GM12878 (cell line): Measurements from ENCODE around the gene P3H2. TPM values are rescaled to one million over a fixed set of nuclear protein-coding genes. Genes with fewer than 3 reads are reported as not detected.
A peak's percentile ranks its signal among the peaks of the same experiment; 100 is the strongest.

Experiments
- ATF3 ChIP-seq: IDR thresholded peaks from 2 replicates; pipeline ENCODE4 v1.6.1; 2011; ENCODE audit warnings: low read depth, mild to moderate bottlenecking, low read length, moderate library complexity, borderline replicate concordance; ENCODE audit errors: extremely low read depth
- BCL11A ChIP-seq: IDR thresholded peaks from 2 replicates; pipeline ENCODE4 v1.6.1; 2011; ENCODE audit warnings: low read depth, low read length
- BCL3 ChIP-seq: IDR thresholded peaks from 2 replicates; pipeline ENCODE4 v1.6.1; 2011; ENCODE audit warnings: borderline replicate concordance, low read depth, mild to moderate bottlenecking, moderate library complexity, low read length; ENCODE audit not compliant: insufficient read depth, poor library complexity, severe bottlenecking
- CBFB ChIP-seq: IDR thresholded peaks from 2 replicates; pipeline ENCODE4 v1.6.1; 2016; ENCODE audit warnings: antibody characterized with exemption, low read depth
- CEBPB ChIP-seq, 2 experiments: fragments of 150-350 bp in 1 of 2; IDR thresholded peaks; 2 replicates each; pipeline ENCODE4 v1.6.1; 2012 to 2014; ENCODE audit warnings: low read depth in 2 of 2, low read length in 2 of 2, borderline replicate concordance in 1 of 2, inconsistent platforms in 1 of 2
- CREB1 ChIP-seq: IDR thresholded peaks from 2 replicates; pipeline ENCODE4 v1.6.1; 2012; ENCODE audit warnings: low read depth, mild to moderate bottlenecking, inconsistent platforms
- CUX1 ChIP-seq: IDR thresholded peaks from 2 replicates; pipeline ENCODE4 v1.6.1; 2012; ENCODE audit warnings: improper control_type of control experiment, low read depth, low read length; ENCODE audit not compliant: insufficient replicate concordance
- EED ChIP-seq: sonication (generic); IDR thresholded peaks from 2 replicates; pipeline ENCODE4 v1.6.1; 2016; ENCODE audit warnings: antibody characterized with exemption, low read depth
- GABPA ChIP-seq: IDR thresholded peaks from 2 replicates; pipeline ENCODE4 v1.6.1; 2014; ENCODE audit warnings: antibody characterized with exemption, low read depth, mild to moderate bottlenecking, inconsistent platforms
- KAT2A ChIP-seq: conservative IDR thresholded peaks from 2 replicates; pipeline ENCODE4 v1.6.1; 2011; ENCODE audit warnings: low read depth, low read length; ENCODE audit not compliant: control insufficient read depth
- MEF2A ChIP-seq: IDR thresholded peaks from 2 replicates; pipeline ENCODE4 v1.6.1; 2011; ENCODE audit warnings: low read depth, mild to moderate bottlenecking, low read length, moderate library complexity; ENCODE audit not compliant: insufficient read depth
- MTA3 ChIP-seq: IDR thresholded peaks from 2 replicates; pipeline ENCODE4 v1.6.1; 2012; ENCODE audit warnings: low read length, inconsistent platforms, borderline replicate concordance
- MYB ChIP-seq: fragments of 150-350 bp; IDR thresholded peaks from 2 replicates; pipeline ENCODE4 v1.6.1; 2014; ENCODE audit warnings: mild to moderate bottlenecking, low read depth, low read length, borderline replicate concordance
- PAX5 ChIP-seq: IDR thresholded peaks from 2 replicates; pipeline ENCODE4 v1.6.1; 2011; ENCODE audit warnings: low read depth, low read length, borderline replicate concordance
- POLR2A ChIP-seq: IDR thresholded peaks from 2 replicates; pipeline ENCODE4 v1.6.1; 2011; ENCODE audit warnings: low read depth, mild to moderate bottlenecking, low read length
- POU2F2 ChIP-seq: IDR thresholded peaks from 3 replicates; pipeline ENCODE4 v1.6.1; 2011; ENCODE audit warnings: low read depth, mild to moderate bottlenecking, low read length, borderline replicate concordance
- RAD21 ChIP-seq: IDR thresholded peaks from 2 replicates; pipeline ENCODE4 v1.6.1; 2011; ENCODE audit warnings: mild to moderate bottlenecking, low read depth, low read length, moderate library complexity; ENCODE audit not compliant: insufficient read depth
- RUNX3 ChIP-seq: IDR thresholded peaks from 2 replicates; pipeline ENCODE4 v1.6.1; 2012; ENCODE audit warnings: low read length, inconsistent platforms
- SMARCA5 ChIP-seq: fragments of 450-650 bp; IDR thresholded peaks from 2 replicates; pipeline ENCODE4 v1.6.1; 2017; ENCODE audit warnings: mild to moderate bottlenecking
- STAT3 ChIP-seq: IDR thresholded peaks from 2 replicates; pipeline ENCODE4 v1.6.1; 2011; ENCODE audit warnings: low read depth, low read length, improper control_type of control experiment
- ZNF622 ChIP-seq: fragments of 450-650 bp; IDR thresholded peaks from 2 replicates; pipeline ENCODE4 v1.6.1; 2017; ENCODE audit warnings: mild to moderate bottlenecking, inconsistent platforms
- ZZZ3 ChIP-seq: IDR thresholded peaks from 2 replicates; pipeline ENCODE4 v1.6.1; 2011; ENCODE audit warnings: low read depth; ENCODE audit not compliant: control insufficient read depth, insufficient read length
- polyA plus RNA-seq, 11 experiments: library from polyadenylated mRNA; depleted of rRNA in 4 of 11; unstranded in 6 of 11; stranded (reverse) in 5 of 11; fragments of >200 nt; fragmentation: Nextera tagmentation in 4 of 11; fragmentation: Illumina TruSeq in 1 of 11; extraction: Ambion mirVana in 4 of 11; extraction: Trizol in 1 of 11; gene quantifications; 1 replicate in 1 of 11; 2 replicates in 10 of 11; pipeline versions ENCODE4 v1.2.1 to v1.2.3, GENCODE V29; 2011 to 2016; ENCODE audit warnings: inconsistent platforms in 2 of 11, missing spikeins in 2 of 11, low read depth in 1 of 11
- total RNA-seq, 4 experiments: library from RNA; depleted of rRNA in 3 of 4; stranded (reverse); fragments of >200 nt in 3 of 4; fragmentation: Illumina TruSeq in 1 of 4; extraction: Trizol in 1 of 4; gene quantifications; 2 replicates each; pipeline versions ENCODE4 v1.2.1 to v1.2.3, GENCODE V29; 2013 to 2021
- TF ChIP-seq, protein P1 (sequence below): fragments of 450-650 bp; IDR thresholded peaks from 2 replicates; pipeline ENCODE4 v1.6.1; 2018; ENCODE audit warnings: mild to moderate bottlenecking, low read depth, moderate library complexity; ENCODE audit not compliant: partially characterized antibody

P3H2 gene
- total and polyA plus RNA-seq, 10 of the 15 experiments (the other 5 are each of a cell fraction or from before 2014, with no cell fraction given), result 27.0 to 97.6 (median 83.2) TPM

DNA sequence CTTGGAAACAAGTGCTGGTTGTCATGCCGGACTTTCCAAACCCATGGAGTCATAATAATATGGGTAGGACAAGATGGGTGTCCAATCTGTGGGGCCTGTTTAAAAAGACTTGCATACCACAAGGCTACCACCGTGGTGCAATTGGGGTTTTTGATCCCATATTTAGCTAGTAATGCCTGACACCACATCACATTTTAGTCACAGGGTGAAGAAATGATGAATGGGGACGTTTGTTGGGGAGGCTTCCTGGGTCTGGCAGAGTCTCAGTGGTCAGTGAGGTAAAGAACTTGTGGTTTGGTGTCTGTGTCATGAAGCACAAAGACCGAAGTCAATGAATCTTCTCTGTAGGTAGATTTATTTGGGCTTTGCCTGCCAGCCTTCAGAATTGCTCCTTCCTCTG is 31.0 kb downstream of the P3H2 start (continued):
- peak; percentile 71; the same call in 1 of the 2 replicates for TF ChIP-seq CREB1
- TF ChIP-seq ZZZ3, result no peak
- TF ChIP-seq CBFB, result peak; percentile 99
- peak; percentile 65; the same call in 1 of the 3 replicates for TF ChIP-seq POU2F2
- peak; percentile 83 for TF ChIP-seq BCL3
- no peak for TF ChIP-seq SMARCA5
- no peak for TF ChIP-seq POLR2A
- peak; percentile 96 for TF ChIP-seq EED
- TF ChIP-seq MEF2A, result peak; percentile 89
- no peak for TF ChIP-seq ATF3
- TF ChIP-seq MTA3, result peak; percentile 93; the same call in 1 of the 2 replicates
- no peak for TF ChIP-seq CUX1
- TF ChIP-seq, protein P1, sequence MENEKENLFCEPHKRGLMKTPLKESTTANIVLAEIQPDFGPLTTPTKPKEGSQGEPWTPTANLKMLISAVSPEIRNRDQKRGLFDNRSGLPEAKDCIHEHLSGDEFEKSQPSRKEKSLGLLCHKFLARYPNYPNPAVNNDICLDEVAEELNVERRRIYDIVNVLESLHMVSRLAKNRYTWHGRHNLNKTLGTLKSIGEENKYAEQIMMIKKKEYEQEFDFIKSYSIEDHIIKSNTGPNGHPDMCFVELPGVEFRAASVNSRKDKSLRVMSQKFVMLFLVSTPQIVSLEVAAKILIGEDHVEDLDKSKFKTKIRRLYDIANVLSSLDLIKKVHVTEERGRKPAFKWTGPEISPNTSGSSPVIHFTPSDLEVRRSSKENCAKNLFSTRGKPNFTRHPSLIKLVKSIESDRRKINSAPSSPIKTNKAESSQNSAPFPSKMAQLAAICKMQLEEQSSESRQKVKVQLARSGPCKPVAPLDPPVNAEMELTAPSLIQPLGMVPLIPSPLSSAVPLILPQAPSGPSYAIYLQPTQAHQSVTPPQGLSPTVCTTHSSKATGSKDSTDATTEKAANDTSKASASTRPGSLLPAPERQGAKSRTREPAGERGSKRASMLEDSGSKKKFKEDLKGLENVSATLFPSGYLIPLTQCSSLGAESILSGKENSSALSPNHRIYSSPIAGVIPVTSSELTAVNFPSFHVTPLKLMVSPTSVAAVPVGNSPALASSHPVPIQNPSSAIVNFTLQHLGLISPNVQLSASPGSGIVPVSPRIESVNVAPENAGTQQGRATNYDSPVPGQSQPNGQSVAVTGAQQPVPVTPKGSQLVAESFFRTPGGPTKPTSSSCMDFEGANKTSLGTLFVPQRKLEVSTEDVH, result no peak
- peak; percentile 93 for TF ChIP-seq BCL11A
- TF ChIP-seq RAD21, result no peak
- TF ChIP-seq KAT2A, result no peak
- no peak for TF ChIP-seq ZNF622
- peak; percentile 39; the same call in 1 of the 2 replicates for TF ChIP-seq GABPA
- no peak for TF ChIP-seq STAT3
- TF ChIP-seq MYB, result no peak
- TF ChIP-seq CEBPB (IDR thresholded peaks at IDR 0.05; ENCODE audit: borderline replicate concordance in 1 of 2, low read depth in 2 of 2, low read length in 2 of 2), result peak in 1 of 2 experiments; percentile 71; a peak in 1 of 4 replicates
- peak; percentile 81 for TF ChIP-seq PAX5
- TF ChIP-seq RUNX3, result peak; percentile 99
